Upper lobe of right lung (tissue), 1 donor: Measurements from ENCODE around the gene ERMP1. TPM values are rescaled to one million over a fixed set of nuclear protein-coding genes. Genes with fewer than 3 reads are reported as not detected.

ENCODE experiments used
- ATAC-seq: fragments of 200-7000 bp; cut with Tn5 transposase; one replicate; pipeline ENCODE4 v1.9.1; 2020; ENCODE audit warnings: mild to moderate bottlenecking, moderate library complexity
- DNase-seq: peaks from one replicate; pipeline ENCODE4 v3.0.0-alpha.2; 2020
- H3K27ac ChIP-seq: fragments of 200-600 bp; one replicate; pipeline ENCODE4 v1.8.0; 2022
- H3K27me3 ChIP-seq: fragments of 200-600 bp; one replicate; pipeline ENCODE4 v1.8.0; 2022; ENCODE audit warnings: mild to moderate bottlenecking
- H3K36me3 ChIP-seq: fragments of 200-600 bp; one replicate; pipeline ENCODE4 v1.8.0; 2022
- H3K4me1 ChIP-seq: fragments of 200-600 bp; one replicate; pipeline ENCODE4 v1.8.0; 2022
- H3K4me3 ChIP-seq: fragments of 200-600 bp; one replicate; pipeline ENCODE4 v1.8.0; 2022; ENCODE audit warnings: mild to moderate bottlenecking
- H3K9me3 ChIP-seq: fragments of 200-600 bp; one replicate; pipeline ENCODE4 v1.8.0; 2022
- intact Hi-C: fragments of 100-400 bp; cut with DNase I; formaldehyde crosslinking; loops from one replicate; pipeline ENCODE4 v1.11.0; 2022
- total RNA-seq: library from RNA; stranded (reverse); fragmentation: NEBNext Ultra II Directional; extraction: Animal tissue kit (Norgen Biotek cat#: 25700); gene quantifications from one replicate; pipeline ENCODE4 v1.2.1, GENCODE V29; 2021
- TF ChIP-seq, protein P1 (sequence below): fragments of 200-600 bp; IDR thresholded peaks from one replicate; pipeline ENCODE4 v1.8.0; 2022; ENCODE audit warnings: antibody characterized with exemption
- donor health status: DM: no; HTN: yes; CAD: no; lungs with severe emphysema.

ERMP1 gene
- total RNA-seq, 1 donor from 2014 or later, result 34.8 TPM

DNA sequence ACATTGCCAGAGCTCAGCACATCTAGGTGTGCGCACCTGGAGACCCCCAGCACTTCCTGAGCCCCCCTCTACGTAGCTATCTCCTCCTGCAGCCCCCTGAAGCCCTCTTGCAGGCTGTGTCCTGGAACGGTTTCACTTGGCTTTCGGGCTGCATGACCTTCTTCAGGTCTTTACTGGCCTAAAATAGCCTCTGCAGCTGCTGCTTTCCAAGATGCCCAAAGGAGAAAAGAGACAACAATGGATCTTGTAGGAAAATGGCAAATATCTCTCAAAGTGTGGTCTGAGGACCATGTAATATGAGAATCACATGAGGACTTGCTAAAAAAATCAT is 6.6 kb upstream of the ERMP1 start:
- TF ChIP-seq, protein P1, sequence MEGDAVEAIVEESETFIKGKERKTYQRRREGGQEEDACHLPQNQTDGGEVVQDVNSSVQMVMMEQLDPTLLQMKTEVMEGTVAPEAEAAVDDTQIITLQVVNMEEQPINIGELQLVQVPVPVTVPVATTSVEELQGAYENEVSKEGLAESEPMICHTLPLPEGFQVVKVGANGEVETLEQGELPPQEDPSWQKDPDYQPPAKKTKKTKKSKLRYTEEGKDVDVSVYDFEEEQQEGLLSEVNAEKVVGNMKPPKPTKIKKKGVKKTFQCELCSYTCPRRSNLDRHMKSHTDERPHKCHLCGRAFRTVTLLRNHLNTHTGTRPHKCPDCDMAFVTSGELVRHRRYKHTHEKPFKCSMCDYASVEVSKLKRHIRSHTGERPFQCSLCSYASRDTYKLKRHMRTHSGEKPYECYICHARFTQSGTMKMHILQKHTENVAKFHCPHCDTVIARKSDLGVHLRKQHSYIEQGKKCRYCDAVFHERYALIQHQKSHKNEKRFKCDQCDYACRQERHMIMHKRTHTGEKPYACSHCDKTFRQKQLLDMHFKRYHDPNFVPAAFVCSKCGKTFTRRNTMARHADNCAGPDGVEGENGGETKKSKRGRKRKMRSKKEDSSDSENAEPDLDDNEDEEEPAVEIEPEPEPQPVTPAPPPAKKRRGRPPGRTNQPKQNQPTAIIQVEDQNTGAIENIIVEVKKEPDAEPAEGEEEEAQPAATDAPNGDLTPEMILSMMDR, result no peak
- no peak for ATAC-seq
- Histone ChIP-seq H3K36me3 (no peaks in the 10 kb centered on the region), H3K9me3 (no peaks in the 10 kb centered on the region), H3K27me3 (no peaks in the 10 kb centered on the region), H3K4me3 (no peak overlapping the region), H3K27ac (no peak overlapping the region), H3K4me1 (peaks cover 16% of the 10 kb centered on the region)
- DNase-seq, result no peak
- intact Hi-C loops, result no loop called here

DNA sequence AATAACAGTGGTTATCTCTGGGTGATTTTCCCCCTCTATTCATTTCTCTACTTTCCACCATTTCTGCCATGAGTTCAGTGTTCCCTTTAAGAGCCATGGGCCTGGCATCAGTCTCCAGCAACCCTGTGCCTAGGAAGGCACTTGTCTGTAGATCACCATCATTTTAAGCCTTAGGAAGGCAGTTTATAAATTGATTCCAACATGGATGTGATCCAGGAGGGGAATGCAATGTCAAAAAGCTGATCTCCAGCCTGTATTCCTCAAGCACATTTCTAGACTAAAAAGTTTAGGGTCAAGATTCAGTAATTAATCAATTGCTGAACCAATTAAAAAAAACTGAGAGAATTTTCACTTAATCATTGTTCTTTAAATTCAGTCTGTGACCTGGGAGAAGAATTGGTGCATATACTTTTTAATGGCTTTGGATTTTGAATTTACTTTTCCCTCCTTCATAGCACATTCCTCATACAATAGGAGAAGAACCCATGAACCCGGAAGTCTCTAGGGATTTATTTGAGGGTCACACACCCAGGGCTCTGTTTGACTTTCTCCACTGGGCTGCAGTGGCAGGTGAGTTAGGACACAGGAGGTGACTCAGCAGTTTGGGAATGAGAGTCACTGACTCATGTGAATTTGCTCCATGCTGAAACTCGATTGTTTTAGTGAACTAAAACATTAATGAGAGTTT is 6.1 kb upstream of the ERMP1 start:
- no peak overlapping the region for H3K27ac ChIP-seq
- no peaks in the 10 kb centered on the region for H3K36me3 ChIP-seq
- no peaks in the 10 kb centered on the region for H3K9me3 ChIP-seq
- intact Hi-C loops, result no loop called here
- H3K4me3 ChIP-seq, result no peak overlapping the region
- TF ChIP-seq, protein P1, result no peak
- no peaks in the 10 kb centered on the region for H3K27me3 ChIP-seq
- ATAC-seq (peak; percentile 76), DNase-seq (no peak)
- H3K4me1 ChIP-seq, result peaks cover 15% of the 10 kb centered on the region

DNA sequence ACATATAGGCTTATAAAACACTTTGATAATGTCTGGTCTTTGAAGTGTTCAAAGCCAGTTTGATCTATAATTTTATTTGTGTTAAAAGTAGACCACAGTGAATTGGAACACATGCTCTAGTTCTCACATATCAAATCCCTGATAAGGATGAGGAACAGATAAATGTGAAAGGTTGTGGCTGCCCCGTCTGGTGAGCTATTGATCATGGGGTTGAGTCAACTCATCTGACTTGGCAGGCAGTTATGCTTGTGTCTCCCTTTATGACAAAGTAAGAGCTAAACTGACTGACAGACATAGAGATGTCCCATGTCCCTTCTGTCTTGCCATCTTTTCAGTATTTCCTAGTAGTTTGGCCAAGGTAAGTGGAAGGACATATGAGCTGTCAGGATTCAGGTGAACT is 2.9 kb upstream of the ERMP1 start:
- intact Hi-C loops, result no loop called here
- Histone ChIP-seq H3K36me3 (peaks cover under 1% of the 10 kb centered on the region), H3K4me3 (no peak overlapping the region), H3K9me3 (no peaks in the 10 kb centered on the region), H3K27me3 (no peaks in the 10 kb centered on the region), H3K27ac (no peak overlapping the region), H3K4me1 (peaks cover 16% of the 10 kb centered on the region)
- TF ChIP-seq, protein P1, result no peak
- ATAC-seq (no peak), DNase-seq (no peak)

DNA sequence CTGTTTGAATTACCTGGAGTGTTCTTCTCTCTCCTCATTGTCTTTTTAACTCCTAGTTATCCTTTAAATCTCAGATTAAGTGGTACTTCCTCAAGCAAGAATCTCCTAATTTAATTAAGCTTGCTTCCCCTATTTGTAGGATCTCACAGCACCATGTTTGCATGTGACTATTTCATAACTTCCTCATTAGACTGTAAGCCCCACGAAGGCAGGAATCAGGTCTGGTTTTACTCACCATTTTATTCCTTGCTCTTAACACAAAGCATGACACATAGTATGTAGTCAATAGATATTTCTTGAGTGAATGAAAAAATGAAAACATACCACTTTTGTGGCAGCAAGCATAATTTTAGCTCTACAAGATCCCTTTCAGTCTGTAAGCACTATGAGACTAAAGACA is 1.3 kb upstream of the ERMP1 start:
- peaks cover 8% of the 10 kb centered on the region for H3K36me3 ChIP-seq
- peaks cover 16% of the 10 kb centered on the region for H3K4me1 ChIP-seq
- no peaks in the 10 kb centered on the region for H3K27me3 ChIP-seq
- no peaks in the 10 kb centered on the region for H3K9me3 ChIP-seq
- TF ChIP-seq, protein P1, result no peak
- no peak overlapping the region for H3K27ac ChIP-seq
- DNase-seq (no peak), ATAC-seq (no peak)
- no peak overlapping the region for H3K4me3 ChIP-seq
- intact Hi-C loops, result no loop called here

DNA sequence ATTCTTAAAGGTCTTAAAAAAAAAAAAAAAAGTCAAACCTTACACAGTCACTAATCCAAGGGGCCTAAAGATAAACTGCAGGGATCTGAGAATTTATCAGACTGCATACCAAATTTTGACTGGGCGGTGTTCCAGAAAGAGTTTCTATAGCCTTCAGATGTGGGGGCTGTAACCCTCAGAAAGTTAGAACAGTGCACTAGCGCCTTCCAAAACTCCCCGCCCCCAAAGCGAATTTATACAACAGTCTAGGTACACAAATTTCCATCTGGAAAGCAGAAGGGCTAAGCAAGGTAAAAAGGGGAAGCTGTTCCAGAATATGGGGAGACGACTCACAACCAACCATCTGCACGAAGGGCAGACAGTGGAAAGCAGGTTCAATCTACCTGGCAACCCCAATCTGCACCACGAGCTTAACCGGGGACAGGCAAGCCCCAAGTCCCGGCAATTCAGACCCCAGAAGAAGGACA is 813 bp downstream of the ERMP1 start:
- DNase-seq, result no peak
- TF ChIP-seq, protein P1, result no peak
- ATAC-seq, result no peak
- Histone ChIP-seq H3K9me3 (no peaks in the 10 kb centered on the region), H3K4me1 (peaks cover 16% of the 10 kb centered on the region), H3K4me3 (peak overlapping the region; percentile 95), H3K27me3 (no peaks in the 10 kb centered on the region), H3K27ac (peak overlapping the region; percentile 80), H3K36me3 (peaks cover 8% of the 10 kb centered on the region)
- intact Hi-C loops, result no loop called here
